ENCODE results near the gene GJB1. TPM values are rescaled to one million over a fixed set of nuclear protein-coding genes. Genes with fewer than 3 reads are reported as not detected.

Gene GJB1
- total RNA-seq, 4 donors from 2014 or later, result 20.9 to 73.3 (median 48.3) TPM

GRCh38 chrX:71252221-71252620 lies 29.2 kb downstream of the GJB1 start:
- in situ Hi-C loops (cut with MboI; ENCODE audit: low pct_ligation_motif_present in 1 of 4, low pct_unique_long_range_greater_than_20kb in 1 of 4, low sequenced_read_pairs in 3 of 4), result no loop called here
- no peak overlapping the region for H3K27ac ChIP-seq

GRCh38 chrX:71253253-71254091 lies 30.4 kb downstream of the GJB1 start:
- Histone ChIP-seq H3K4me1 (peaks cover 5 to 18% (median 6%) of the 10 kb centered on the region in 4 donors), H3K36me3 (no peaks in the 10 kb centered on the region), H3K27ac (peak overlapping the region; percentile 82 to 92 (median 90)), H3K9me3 (no peaks in the 10 kb centered on the region), H3K4me3 (peak overlapping the region; percentile 40 to 83 (median 64)), H3K27me3 (no peaks in the 10 kb centered on the region)
- 39% methylated on average over 32 of the region's 35 CpGs; no CpG with 5 or more reads in 1 of the 2 donors for WGBS, 2 donors (ENCODE audit: low coverage in 1 of 2)
- peak; percentile 46 for DNase-seq
- intact Hi-C loops (cut with DNase I; ENCODE audit: low total_unique reads), result no loop called here
- no peak for TF ChIP-seq POLR2A (IDR thresholded peaks at IDR 0.05)
- TF ChIP-seq CTCF (IDR thresholded peaks at IDR 0.05), result peak; percentile 17 to 48 (median 40)
- TF ChIP-seq POLR2AphosphoS5 (IDR thresholded peaks at IDR 0.05), result no peak
- in situ Hi-C loops (cut with MboI; ENCODE audit: low pct_ligation_motif_present in 1 of 4, low pct_unique_long_range_greater_than_20kb in 1 of 4, low sequenced_read_pairs in 3 of 4), result no loop called here

More at GRCh38 chrX:71252221-71252620, 29.2 kb downstream of the GJB1 start:
- no peaks in the 10 kb centered on the region for H3K9me3 ChIP-seq
- H3K27me3 ChIP-seq, result no peaks in the 10 kb centered on the region
- H3K4me3 ChIP-seq, result peak overlapping the region in 1 of 4 donors; percentile 48
- no peak for DNase-seq
- 79% methylated on average over 2 of the region's 2 CpGs; no CpG with 5 or more reads in 1 of the 2 donors for WGBS, 2 donors (ENCODE audit: low coverage in 1 of 2)
- no peaks in the 10 kb centered on the region for H3K36me3 ChIP-seq
- no peak for TF ChIP-seq POLR2AphosphoS5 (IDR thresholded peaks at IDR 0.05)
- no peak for TF ChIP-seq EP300 (IDR thresholded peaks at IDR 0.05; ENCODE audit: low read depth)
- TF ChIP-seq CTCF (IDR thresholded peaks at IDR 0.05), result no peak
- no peak for TF ChIP-seq POLR2A (IDR thresholded peaks at IDR 0.05)
- peaks cover 5 to 18% (median 6%) of the 10 kb centered on the region in 4 donors for H3K4me1 ChIP-seq
- intact Hi-C loops (cut with DNase I; ENCODE audit: low total_unique reads), result no loop called here

- 0 to 40% methylated on average over 1 to 45 of the region's 54 CpGs for WGBS, 2 donors (ENCODE audit: low coverage in 1 of 2)
- peak; percentile 88 for DNase-seq
- H3K9me3 ChIP-seq, result no peaks in the 10 kb centered on the region
- TF ChIP-seq EP300 (IDR thresholded peaks at IDR 0.05; ENCODE audit: low read depth) (no peak), POLR2AphosphoS5 (IDR thresholded peaks at IDR 0.05) (peak; percentile 45 to 62 (median 58)), POLR2A (IDR thresholded peaks at IDR 0.05) (peak; percentile 41)
- H3K27me3 ChIP-seq, result no peaks in the 10 kb centered on the region
- peak within 1 kb of the TSS; percentile 82 to 92 (median 90) for H3K27ac ChIP-seq
- peaks cover 5 to 18% (median 6%) of the 10 kb centered on the region in 4 donors for H3K4me1 ChIP-seq
- in situ Hi-C loops (cut with MboI; ENCODE audit: low pct_ligation_motif_present in 1 of 4, low pct_unique_long_range_greater_than_20kb in 1 of 4, low sequenced_read_pairs in 3 of 4), result no loop called here
- intact Hi-C loops (cut with DNase I; ENCODE audit: low total_unique reads), result no loop called here
- no peaks in the 10 kb centered on the region for H3K36me3 ChIP-seq
- H3K4me3 ChIP-seq, result peak within 1 kb of the TSS; percentile 40 to 83 (median 64)
Measured at GRCh38 chrX:71254092-71254963, 31.3 kb downstream of the GJB1 start, which contains the start of gene ZMYM3. TSS of gene ZMYM3 (minus strand) at chrX:71254140. CDS start at chrX:71253255, 885 bp downstream.

GRCh38 chrX:71256051-71256450 lies 33.0 kb downstream of the GJB1 start:
- intact Hi-C loops (cut with DNase I; ENCODE audit: low total_unique reads) (no loop called here), in situ Hi-C loops (cut with MboI; ENCODE audit: low pct_ligation_motif_present in 1 of 4, low pct_unique_long_range_greater_than_20kb in 1 of 4, low sequenced_read_pairs in 3 of 4) (no loop called here)
- peak overlapping the region in 1 of 4 donors; percentile 90 for H3K27ac ChIP-seq
- TF ChIP-seq EP300 (IDR thresholded peaks at IDR 0.05; ENCODE audit: low read depth) (no peak), POLR2A (IDR thresholded peaks at IDR 0.05) (no peak), POLR2AphosphoS5 (IDR thresholded peaks at IDR 0.05) (no peak), CTCF (IDR thresholded peaks at IDR 0.05) (no peak)
- no peaks in the 10 kb centered on the region for H3K36me3 ChIP-seq
- DNase-seq, result no peak
- H3K4me3 ChIP-seq, result no peak overlapping the region
- no peaks in the 10 kb centered on the region for H3K27me3 ChIP-seq
- WGBS, 2 donors (ENCODE audit: low coverage in 1 of 2), result 40 to 86% methylated on average over 1 to 6 of the region's 6 CpGs
- H3K9me3 ChIP-seq, result no peaks in the 10 kb centered on the region
- peaks cover 5 to 18% (median 6%) of the 10 kb centered on the region in 4 donors for H3K4me1 ChIP-seq
